Dedifferentiated amniotic fluid mesenchymal stem cell (primary cell): Measurements from ENCODE around the gene TUBB4B.
"Not testable (repeated sequence)": the region's sequence is repeated elsewhere in the genome, so short reads cannot be mapped to it uniquely, and the experiment has no call there.

ENCODE experiments used
- DNase-seq: peaks from one replicate; pipeline ENCODE4 v3.0.0-alpha.2; 2016; ENCODE audit errors: extremely low spot score

The TUBB4B gene

GRCh38 chr9:137236238-137236935 is 4.7 kb upstream of the TUBB4B start:
- peak; percentile 58 for DNase-seq

- no peak for DNase-seq
These were observed 4.1 kb upstream of the TUBB4B start for GRCh38 chr9:137236936-137237421.

GRCh38 chr9:137237759-137238726 is 3.0 kb upstream of the TUBB4B start:
- DNase-seq: no peak

- not testable (repeated sequence) for DNase-seq
These were observed 1.4 kb upstream of the TUBB4B start for GRCh38 chr9:137239541-137240200.

- peak; percentile 58 for DNase-seq
These were observed 708 bp upstream of the TUBB4B start for GRCh38 chr9:137240318-137240840.

- peak; percentile 26 for DNase-seq
These were observed 592 bp downstream of the TUBB4B start for GRCh38 chr9:137241490-137242268.

- DNase-seq: no peak
These were observed 1.4 kb downstream of the TUBB4B start for GRCh38 chr9:137242269-137243203.

- not testable (repeated sequence) for DNase-seq
These were observed 2.2 kb downstream of the TUBB4B start for GRCh38 chr9:137243266-137243625.

- DNase-seq: no peak
These were observed 2.8 kb downstream of the TUBB4B start for GRCh38 chr9:137243626-137244485.

GRCh38 chr9:137244486-137245449 is 3.7 kb downstream of the TUBB4B start:
- no peak for DNase-seq

GRCh38 chr9:137245450-137246421 is 4.6 kb downstream of the TUBB4B start:
- DNase-seq: no peak

- no peak for DNase-seq
These were observed 6.2 kb downstream of the TUBB4B start for GRCh38 chr9:137247135-137247915.

- DNase-seq: no peak
These were observed 6.8 kb downstream of the TUBB4B start for GRCh38 chr9:137247916-137248175.

- no peak for DNase-seq
These were observed 9.5 kb downstream of the TUBB4B start for GRCh38 chr9:137250329-137251193.

GRCh38 chr9:137251194-137251461 is 10.0 kb downstream of the TUBB4B start, which contains the start of gene STPG3:
STPG3 (plus strand) TSS chr9:137251286; CDS start chr9:137251287, 1 bp downstream.
- no peak for DNase-seq
